Stimulated activated CD8-positive, alpha-beta memory T cell treated with anti-CD3 and anti-CD28 coated beads, Interleukin-7, amount 100 ng/mL, for 48 hours (primary cell): ENCODE measurements around the gene FBLN2.

Experiments used
- DNase-seq, 2 donors: peaks; one replicate each; pipeline ENCODE4 v3.0.0-alpha.2; 2020; ENCODE audit warnings: low read depth in 1 of 2; ENCODE audit errors: extremely low read depth in 1 of 2

The FBLN2 gene

DNA sequence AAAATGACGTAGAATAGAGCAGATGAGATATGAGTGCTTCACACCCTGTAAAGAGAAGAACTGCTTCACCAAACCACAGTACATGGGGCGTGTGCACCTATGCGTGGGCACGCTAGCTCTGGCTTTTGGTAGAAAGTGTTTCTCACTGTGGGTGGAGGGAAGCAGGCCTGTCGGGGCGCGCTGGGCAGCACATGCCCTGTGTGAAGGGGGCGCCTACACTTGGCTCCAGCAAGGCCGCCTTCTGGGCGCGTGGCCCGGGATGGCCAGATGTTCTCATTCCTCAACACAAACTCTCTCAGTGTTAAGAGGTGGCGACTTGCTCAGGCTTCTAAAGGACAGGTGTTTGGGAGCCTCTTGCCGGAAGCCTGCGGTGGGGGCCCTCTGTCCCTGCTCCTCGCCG lies 90.0 kb downstream of the FBLN2 start:
- no peak for DNase-seq

DNA sequence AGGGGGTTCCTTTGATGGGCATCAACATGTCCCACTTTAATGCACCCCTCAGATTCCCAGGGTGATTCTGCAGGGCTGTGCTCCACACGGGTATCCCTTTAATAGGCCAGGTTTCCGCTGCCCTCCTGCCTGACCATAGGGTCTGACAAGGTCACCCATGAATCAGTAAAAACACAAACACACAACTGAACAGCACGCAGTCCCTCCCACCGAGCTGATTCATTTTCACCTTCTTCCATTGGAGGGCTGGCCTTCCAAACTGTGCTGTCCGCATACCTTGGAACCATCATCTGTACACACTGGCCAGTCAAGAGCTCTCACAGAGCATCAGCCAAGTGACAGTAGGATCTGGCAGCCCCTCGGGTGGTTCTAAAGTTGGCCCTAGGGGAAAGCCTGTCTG lies 93.7 kb downstream of the FBLN2 start:
- no peak for DNase-seq

DNA sequence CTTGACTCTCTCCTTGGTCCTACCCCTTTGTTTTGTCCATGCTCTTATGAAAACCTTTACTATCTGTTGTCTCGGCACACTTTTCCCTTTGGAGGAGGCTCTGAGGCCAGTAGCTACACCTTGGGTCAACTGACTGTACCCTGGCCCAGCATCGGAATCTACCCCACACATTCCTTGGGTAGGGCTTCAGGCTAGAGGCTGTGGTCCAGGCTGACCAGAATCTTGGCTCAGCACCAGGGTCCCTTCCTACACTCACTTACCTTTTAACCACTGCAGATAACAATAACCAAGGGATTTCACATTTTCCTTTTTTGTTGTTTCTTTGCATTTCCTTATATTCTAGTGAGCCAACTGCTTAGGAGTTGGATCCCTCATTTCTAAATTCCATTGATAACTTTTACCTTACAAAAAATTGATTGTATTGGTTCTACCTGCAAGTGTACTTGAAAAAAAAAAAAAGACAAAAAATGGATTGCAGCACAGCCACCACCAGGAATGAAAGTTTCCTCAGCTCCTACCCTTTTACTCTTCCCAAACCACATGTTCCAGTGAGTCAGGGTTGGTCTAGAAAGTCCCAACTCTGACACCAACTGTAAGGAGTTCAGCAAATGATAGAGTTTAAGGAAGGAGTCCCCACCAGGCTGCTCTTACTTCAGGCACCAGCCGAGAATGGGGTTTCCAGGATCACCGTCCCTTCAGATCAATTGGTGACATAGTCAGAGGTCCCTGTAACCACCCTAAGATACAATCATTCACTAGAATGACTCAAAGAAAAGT lies 95.6 kb downstream of the FBLN2 start:
- DNase-seq = no peak

DNA sequence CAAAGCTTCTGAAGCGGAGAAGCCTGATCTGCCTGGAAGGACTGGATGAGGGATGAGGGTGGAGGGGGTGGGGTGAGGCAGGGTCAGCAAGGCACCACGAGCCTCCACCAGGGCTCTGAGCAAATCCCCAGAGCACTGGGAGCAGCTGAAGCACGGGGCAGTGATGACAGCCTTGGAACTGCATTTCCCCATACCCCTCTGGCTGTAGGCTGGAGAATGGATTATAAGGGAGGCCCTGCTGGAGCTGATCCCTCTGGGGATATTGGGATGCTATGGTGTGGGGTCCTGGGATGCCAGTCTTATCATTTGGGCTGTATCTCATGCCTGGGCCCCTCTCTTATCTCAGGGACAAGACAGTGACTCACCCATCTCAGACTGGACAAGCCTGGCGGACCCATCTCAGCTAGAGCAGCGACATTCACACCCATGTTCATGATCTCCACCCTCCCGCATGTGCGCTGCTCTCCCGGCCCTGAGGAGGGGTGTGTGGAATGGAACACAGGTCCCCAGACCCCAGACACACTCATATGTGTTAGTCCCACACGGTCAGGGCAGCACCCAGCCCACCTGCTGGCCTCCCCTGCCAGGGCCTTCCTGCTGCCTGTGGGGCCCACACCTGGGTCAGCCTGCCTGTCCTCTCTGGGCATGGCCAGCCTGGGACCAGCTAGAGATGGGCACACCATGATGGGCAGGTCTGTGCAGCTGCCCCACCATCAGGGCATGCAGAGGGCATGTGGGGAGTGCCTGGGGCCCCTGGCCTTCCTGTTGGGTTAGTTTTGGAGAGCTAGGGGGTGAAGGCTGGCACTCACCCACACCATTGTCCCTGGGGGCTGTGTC lies 97.1 kb downstream of the FBLN2 start:
- no peak for DNase-seq

DNA sequence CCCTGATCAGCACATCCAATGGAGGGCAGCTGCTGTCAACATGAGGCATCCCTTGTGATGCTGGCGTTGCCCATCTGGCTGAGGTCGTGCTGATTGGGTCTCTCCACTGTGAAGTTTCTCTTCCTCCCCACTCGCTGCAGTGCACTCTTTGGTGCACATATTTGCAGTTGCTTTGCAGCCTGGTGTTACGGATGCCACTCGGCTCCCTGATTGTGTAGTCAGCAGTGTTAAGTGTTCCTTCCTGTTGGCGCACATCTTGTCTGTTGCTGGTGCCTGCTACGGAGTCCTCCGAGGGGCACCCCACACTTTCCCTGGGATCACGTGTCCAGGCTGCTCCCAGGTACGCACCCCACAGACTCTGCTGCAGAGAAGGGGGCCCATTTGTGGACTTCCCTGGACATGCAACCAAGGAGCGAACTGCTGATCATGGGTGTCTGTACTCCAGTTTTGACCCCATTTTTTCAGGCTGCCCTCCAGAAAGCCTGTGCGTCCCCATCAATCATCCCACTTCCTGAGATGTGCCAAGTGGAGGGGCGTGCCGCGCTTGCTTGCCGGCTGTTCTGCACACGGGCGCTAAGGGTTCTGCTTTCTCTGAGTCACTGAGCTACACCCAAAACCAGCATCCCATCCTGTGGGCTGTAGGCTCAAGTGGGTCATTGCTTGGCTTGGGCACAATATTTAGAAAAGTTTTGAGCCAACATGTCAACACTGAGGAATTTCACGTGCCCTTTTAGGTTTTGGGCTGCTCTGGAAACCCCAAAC lies 98.6 kb downstream of the FBLN2 start:
- no peak for DNase-seq

DNA sequence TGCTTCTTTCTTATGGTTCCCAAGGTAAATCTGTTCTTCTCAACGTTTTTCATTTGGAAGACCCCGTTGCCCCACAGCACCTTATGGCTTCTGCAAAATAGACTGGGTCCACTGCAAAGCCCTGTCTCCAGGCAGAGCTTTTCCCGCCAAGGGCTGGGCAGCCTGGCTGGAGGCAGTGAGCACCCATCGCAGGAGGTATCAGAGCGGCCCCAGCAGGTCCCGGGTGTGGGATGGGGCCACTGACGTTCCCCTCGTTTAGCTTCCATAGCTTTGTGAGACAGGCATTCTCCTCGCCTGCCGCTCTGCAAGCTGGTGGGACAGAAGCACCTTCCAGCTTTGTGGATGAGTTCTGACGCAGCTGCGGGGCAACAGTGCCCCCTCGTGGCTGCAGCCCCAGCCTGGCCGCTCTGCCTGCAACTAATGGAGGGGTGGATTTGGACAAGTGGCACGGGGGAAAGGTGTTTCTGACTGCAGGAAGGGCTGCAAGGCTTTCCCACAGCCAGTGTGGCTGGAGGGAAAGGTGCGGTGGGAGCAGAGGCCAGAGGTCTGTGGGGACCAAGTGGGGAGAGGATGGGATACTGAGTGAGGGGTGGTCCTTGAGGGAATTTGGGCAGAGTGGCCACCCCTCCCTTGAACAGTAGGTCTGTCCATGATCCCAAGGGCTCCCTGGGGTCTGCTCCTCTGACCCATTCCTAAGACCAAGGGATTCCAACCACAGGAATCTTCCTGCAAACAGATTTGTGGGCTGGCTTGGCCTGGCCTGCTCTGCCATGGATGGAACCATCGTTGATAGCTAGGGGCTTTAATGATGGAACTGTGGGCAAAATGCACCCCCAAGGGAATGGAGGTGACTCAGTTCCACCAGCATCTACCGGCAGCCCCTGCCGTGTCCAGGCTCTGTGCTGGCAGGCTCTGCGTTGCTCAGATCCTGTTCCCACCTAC lies 99.4 kb downstream of the FBLN2 start:
- DNase-seq = peak; percentile 49 to 52

DNA sequence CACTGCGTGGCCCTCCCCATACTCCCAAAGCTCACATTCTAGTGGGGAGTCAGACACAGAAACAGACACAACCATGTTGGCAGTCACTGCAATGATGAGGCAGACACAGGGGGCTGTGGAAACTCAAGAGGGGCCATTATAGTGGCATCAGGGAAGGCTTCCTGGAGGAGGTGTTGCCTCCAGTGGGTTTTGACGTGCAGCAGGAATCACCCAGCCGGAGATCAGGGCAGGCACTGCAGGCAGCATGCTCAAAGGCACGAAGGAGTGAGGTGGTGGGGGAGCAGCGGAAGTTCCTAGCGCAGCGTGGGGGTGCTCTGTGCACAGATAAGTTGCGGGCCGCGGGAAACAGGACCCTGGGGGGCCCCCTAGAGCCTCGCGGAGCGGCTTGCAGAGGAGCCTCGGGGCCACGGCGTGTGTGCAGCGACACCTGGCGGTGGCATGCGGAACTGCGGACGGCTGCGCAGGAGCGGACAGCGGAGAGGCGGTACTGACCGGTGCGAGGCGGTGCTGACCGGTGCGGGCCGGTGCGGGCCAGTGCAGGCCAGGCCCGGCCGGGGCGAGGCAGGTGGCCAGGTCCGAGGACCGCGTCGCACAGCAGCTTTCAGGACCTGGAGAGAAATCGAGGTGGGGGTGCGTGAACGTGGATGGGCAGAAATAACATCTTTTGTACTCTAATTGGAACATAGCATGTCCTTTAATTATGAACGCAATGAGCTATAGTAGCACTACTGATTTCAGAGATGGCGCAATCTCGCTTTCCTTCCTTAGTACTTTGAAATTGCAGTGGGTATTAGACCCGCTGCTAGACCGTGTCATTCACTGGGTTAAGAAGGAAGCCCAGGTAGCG lies 101.5 kb downstream of the FBLN2 start:
- peak; percentile 50 to 56 for DNase-seq

DNA sequence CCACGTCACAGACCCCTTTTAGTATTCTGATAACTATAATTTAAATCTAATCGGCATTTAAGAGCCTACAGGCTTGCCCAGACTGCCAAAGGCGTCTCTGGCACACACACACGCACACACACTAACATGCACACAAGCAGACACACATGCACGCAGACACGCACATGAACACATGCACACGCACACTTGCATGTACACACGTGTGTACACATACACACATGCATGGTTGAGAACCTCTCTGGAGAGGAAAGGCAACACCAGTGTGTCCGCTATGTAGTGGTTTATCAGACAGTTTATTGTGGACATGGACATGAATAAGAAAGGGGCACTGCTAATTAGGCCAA lies 102.1 kb downstream of the FBLN2 start:
- DNase-seq = no peak

DNA sequence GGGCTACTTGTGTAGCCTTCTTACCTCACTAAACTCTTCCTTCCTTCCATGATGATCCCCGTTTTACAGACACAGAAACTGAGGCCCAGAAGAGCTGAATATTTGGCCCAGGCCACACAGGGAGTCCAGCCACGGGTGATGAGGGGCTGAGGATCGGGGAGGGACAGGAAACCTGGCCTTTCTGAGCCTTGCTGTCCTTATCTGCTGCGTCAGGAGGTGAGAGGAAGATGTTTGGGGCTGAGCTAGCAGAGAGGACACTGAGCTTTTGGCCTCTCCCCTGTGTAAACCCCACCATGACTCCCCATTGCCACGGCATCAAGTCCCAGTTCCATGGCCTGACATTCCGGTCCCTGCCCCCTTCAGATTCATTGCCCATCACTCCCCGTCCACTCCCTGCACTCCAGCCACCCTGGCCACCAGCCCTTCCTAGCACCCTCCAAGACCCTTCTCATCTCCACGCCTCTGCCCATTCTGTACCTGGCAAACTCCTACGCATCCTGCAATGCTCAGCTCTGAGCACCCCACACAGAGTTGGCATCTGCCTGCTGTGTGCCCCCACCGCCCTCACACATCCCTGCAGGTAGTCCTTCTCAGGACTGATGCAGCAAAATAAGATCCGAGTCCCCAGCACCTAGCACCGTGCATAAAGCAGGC lies 103.0 kb downstream of the FBLN2 start:
- DNase-seq = no peak

DNA sequence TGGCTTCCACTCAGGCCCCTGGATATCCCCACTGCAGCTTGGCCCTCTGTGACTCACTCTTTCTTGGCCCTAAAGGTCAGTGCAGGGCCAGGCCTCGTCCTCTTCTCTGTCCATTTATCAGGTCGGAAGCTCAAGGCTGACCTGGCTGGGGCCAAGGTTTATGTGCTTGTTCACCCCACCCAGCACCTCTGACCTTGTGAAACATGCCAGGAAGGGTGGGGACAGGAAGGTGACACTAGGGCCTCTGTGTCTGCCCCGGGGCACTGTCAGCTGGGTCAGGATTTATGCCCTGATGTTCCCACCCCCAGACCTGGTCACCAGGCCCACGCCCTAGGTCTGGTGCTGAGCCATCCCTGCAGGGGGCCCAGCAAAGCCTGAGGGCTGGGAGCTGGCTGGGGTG lies 103.8 kb downstream of the FBLN2 start:
- DNase-seq = no peak

DNA sequence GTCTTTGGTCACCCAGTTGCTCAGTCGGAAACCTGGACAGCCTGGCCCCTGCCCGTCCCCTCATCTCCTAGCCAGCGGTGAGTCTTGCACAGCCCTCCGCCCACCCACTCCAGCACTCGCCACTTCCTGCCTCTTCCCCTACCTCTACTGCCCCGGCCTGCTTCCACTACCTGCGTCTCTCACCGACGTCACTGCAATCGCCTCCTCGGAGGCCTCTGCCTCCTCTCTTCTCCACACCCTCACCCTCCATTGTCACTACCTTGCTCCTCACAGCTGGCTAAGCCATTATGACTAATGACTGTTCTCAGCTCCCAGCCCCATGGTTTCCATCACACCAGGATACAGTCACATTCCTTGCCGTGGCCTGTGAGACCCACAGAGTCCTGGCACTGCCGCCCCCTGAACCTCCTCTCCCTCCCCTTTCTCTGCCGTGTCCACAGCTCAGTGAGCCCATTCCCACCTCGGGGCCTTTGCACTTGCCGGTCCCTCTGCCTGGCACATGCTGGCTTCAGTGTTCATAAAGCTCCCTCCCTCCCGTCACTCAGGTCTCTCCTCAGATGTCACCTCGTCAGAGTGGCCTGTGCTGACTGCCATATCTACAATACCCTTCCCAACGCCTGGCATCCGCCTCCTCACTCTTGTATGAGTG lies 104.8 kb downstream of the FBLN2 start:
- DNase-seq = no peak

DNA sequence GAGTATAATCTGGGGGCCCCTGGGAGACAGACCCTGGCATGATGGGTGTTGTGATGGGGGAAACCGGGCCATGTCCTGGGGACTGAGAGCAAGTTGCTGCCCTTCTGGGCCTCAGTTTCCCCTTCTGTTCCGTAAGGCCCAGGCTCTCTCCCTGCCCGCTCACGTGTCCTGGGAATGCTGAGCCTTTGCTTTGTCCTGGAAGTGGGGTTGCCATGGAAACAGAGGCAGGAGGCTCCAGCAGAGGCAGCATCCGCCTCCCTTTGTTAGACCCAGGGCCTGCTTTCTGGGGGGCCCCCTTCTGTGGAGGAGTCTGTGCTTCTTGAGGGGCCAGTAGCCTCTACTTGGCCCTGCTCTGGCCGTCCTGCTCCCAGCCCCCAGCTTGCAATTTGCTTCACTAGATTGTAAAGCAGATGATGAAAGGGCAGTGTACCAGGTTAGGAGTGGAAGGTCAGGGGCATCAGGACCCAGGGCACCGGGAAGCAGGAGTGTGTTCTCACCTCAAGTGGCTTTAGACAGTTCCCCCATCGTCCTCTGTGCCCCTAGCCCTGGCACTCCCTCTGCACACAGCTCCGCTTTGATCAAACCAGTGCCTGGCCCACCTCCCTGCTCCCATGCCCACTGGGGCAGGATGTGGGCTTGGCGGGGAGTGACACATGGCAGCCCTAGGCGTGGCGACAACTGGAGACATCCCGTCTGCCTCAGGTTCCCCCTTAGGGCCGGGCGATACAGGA lies 105.6 kb downstream of the FBLN2 start:
- DNase-seq = no peak

DNA sequence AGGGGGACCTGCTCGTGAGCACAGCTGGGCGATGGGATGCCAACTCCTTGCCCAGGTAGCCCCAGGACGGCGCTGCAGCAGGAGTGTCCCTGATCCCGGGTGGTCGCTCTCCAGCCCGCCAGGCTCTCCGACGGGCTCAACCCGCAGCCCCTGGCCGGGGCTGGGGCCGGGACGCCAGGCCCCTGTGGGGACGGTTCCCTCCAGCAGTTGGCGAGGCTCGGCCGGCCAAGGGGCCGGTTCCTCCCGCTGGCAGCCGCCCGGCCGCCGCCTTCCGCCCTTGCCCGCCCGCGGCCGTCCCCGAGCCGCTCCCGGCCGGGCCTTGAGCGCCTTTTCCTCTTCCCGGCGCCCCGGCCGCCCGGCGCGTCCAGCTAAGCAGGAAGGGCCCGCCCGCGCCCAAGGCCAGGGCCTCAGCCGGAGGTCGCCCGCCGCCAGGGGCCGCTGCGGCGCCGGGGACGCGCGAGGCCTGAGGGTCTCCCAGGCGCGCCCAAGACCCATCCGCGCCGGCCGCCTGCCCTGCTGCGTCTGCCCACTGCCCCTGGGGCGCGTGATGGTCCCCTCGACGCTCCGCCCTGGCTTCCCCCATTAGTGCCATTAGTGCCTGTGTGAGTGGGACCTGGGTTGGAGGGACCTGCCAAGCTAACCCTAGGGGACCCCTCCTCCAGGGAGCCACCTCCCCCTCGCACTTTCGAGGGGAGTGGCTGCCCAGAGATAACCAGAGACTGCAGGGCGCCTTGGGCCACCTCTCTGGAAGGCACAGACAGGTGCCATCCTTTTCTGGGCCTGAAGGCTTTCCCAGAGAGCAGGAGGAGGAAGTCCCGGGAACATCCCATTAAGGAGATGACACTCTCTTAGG lies 106.4 kb downstream of the FBLN2 start:
- no peak for DNase-seq

DNA sequence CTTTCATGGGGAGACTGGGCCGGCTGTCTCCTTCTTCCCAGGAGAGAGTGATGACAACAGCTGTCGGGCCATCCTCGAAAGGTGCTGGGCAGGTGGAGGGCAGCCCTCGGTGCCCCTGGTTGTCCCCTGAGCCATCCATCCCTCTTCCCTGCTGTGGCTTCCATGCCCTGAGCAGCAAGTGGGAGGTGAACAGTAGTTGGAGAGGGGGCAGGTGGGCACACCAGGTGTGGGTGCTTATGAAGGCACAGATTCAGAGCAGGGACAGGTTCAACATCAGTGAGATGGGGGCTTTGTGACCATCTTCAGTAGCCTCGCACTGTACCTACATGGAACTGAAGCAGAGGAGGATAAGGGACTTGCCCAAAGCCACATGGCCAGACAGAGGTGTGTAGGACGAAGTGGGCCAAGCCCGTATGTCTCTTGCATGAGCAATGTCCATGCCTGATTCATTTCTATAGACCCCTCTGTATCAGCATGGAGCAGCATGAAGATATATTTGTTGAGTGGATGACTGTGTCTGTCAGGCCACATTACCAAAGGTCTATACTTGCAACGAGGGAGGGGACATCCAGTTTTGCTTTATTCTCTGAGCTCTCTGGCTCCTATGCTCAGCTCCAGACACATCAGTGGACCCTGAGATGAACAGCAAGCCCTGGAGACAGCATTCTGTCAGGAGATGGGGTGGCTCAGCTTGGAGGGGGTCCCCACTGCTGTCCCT lies 107.8 kb downstream of the FBLN2 start:
- no peak for DNase-seq

DNA sequence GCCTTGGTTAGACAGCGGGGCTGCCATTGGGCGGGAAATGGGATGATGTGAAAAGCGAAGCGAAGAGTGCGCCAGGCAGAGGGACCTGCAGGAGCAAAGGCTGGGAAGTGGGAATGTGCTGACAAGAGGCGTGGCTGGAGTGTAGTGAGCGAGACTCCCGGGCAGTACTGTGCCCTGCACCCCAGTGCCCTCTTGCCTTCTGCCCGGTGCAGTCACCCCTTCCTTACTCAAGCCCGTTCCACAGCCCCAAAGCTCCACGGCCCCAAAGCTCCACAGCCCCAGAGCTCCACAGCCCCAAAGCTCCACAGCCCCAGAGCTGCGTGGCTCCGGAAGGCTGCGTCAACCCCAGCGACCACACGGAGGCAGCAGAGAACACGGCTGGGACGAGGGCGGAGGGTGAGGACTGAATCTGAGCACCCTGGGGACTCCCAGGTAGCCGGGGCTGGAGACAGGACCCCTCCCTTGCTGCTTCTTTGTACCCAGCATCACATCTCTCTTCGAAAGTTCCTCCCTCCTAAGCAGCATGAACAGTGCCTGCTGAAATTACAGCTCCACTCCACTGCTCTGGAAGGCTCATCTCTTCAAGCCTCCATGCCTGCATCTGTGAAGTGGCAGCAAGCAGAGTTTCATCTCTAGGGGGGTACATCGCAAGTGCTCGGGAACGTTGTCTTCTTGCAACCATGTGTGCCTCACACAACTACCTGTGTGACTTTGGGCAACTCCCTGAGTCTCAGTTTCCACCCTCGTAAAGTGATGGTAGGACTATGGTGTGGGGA lies 108.9 kb downstream of the FBLN2 start:
- DNase-seq = peak in 1 of 2 donors; percentile 27

DNA sequence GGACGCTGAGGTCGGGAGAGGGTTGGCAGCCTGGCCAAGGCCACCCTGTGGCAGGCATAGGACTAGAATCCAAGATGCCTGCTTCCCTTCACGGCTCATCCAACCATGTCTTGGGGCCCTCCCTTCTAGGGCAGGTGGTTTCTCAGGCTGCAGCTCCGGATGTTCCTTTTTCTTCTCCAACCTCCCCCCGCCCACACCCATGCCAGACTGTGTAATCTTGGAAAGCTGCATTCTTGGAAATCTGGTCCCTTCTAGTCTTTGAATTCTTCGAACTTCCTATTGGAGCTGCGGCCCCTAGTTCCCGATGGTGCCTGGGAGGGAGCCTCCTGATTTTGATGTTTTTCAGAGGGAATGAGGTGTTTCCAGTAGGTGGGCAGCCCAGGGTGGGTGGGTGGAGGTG lies 109.8 kb downstream of the FBLN2 start:
- no peak for DNase-seq
